LoVo (cell line): ENCODE measurements around the gene ZNF507.

Source experiments
- DNase-seq: peaks from one replicate; pipeline ENCODE4 v3.0.0-alpha.2; 2016; ENCODE audit warnings: low spot score

Gene ZNF507

GRCh38 chr19:32339988-32340874 is 5.2 kb upstream of the ZNF507 start:
- DNase-seq, result peak; percentile 58

- DNase-seq, result no peak
Observed at GRCh38 chr19:32342695-32343094, 2.7 kb upstream of the ZNF507 start.

GRCh38 chr19:32343550-32344262 is 1.7 kb upstream of the ZNF507 start:
- no peak for DNase-seq

GRCh38 chr19:32346901-32347300 is 1.5 kb downstream of the ZNF507 start:
- no peak for DNase-seq

- no peak for DNase-seq
Observed at GRCh38 chr19:32347573-32347972, 2.2 kb downstream of the ZNF507 start.

- DNase-seq, result no peak
Observed at GRCh38 chr19:32349051-32349450, 3.6 kb downstream of the ZNF507 start.

- DNase-seq, result no peak
Observed at GRCh38 chr19:32349724-32350470, 4.5 kb downstream of the ZNF507 start.

GRCh38 chr19:32350471-32350865 is 5.1 kb downstream of the ZNF507 start:
- DNase-seq, result no peak

GRCh38 chr19:32350987-32351348 is 5.6 kb downstream of the ZNF507 start:
- no peak for DNase-seq

GRCh38 chr19:32352241-32352630 is 6.8 kb downstream of the ZNF507 start:
- DNase-seq, result no peak

GRCh38 chr19:32354345-32354744 is 8.9 kb downstream of the ZNF507 start:
- no peak for DNase-seq

GRCh38 chr19:32355309-32355708 is 9.9 kb downstream of the ZNF507 start:
- DNase-seq, result no peak

- no peak for DNase-seq
Observed at GRCh38 chr19:32357720-32358119, 12.3 kb downstream of the ZNF507 start.

GRCh38 chr19:32358321-32358720 is 12.9 kb downstream of the ZNF507 start:
- no peak for DNase-seq

- DNase-seq, result no peak
Observed at GRCh38 chr19:32359581-32359980, 14.2 kb downstream of the ZNF507 start.

- DNase-seq, result no peak
Observed at GRCh38 chr19:32361574-32362317, 16.3 kb downstream of the ZNF507 start.

- DNase-seq, result no peak
Observed at GRCh38 chr19:32362318-32362691, 16.9 kb downstream of the ZNF507 start.

- DNase-seq, result no peak
Observed at GRCh38 chr19:32363175-32363574, 17.8 kb downstream of the ZNF507 start.

- DNase-seq, result no peak
Observed at GRCh38 chr19:32363632-32364031, 18.2 kb downstream of the ZNF507 start.

- no peak for DNase-seq
Observed at GRCh38 chr19:32364040-32364439, 18.6 kb downstream of the ZNF507 start.

GRCh38 chr19:32367063-32367462 is 21.7 kb downstream of the ZNF507 start:
- no peak for DNase-seq

- no peak for DNase-seq
Observed at GRCh38 chr19:32367948-32368536, 22.6 kb downstream of the ZNF507 start.
